Measurements from ENCODE around the gene EFCAB8.

The EFCAB8 gene

DNA sequence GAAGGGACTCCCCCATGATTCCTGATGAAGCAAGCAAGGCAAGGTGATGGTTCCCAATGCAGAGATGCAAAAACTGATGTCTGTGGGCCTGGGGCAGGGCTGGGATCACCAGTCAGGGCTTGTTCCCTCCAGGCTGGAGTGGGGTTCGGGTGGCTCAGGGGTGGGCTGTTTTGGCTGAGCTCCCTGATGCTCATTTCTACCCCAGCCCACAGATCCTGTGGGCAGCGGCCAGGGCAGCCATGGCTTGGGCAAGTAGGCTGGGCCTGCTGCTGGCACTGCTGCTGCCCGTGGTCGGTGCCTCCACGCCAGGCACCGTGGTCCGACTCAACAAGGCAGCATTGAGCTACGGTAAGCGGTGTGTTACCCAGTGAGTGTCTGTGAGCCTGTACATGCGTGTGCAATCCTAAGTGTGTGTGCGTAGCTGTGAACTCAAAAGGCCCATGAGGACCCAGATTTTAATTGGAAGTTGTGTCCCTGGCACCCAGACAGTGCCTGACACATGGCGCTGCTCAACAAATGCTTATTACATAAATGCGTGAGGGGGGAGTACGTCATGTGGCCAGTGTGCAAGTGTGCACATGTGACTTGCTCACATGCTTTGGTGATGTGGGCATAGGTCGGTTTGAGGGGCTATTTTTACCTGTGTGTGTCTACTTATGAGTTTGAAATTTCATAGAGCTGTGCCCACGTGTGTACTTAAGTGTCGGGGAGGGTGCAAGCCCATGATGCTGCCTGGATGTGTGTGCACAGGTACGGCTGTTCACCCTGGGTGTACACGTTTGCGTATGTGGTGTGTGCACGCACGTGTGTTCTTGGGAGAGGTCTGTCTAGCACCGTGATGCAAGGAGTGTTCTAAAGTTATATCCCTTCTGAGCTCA is 149.9 kb downstream of the EFCAB8 start:
- no peaks in the 10 kb centered on the region for H3K36me3 Mint-ChIP-seq (ENCODE audit: low read depth)
- TF ChIP-seq, protein P1, sequence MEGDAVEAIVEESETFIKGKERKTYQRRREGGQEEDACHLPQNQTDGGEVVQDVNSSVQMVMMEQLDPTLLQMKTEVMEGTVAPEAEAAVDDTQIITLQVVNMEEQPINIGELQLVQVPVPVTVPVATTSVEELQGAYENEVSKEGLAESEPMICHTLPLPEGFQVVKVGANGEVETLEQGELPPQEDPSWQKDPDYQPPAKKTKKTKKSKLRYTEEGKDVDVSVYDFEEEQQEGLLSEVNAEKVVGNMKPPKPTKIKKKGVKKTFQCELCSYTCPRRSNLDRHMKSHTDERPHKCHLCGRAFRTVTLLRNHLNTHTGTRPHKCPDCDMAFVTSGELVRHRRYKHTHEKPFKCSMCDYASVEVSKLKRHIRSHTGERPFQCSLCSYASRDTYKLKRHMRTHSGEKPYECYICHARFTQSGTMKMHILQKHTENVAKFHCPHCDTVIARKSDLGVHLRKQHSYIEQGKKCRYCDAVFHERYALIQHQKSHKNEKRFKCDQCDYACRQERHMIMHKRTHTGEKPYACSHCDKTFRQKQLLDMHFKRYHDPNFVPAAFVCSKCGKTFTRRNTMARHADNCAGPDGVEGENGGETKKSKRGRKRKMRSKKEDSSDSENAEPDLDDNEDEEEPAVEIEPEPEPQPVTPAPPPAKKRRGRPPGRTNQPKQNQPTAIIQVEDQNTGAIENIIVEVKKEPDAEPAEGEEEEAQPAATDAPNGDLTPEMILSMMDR (IDR thresholded peaks at IDR 0.05) = no peak
- peaks cover 20% of the 10 kb centered on the region for H3K27me3 Mint-ChIP-seq (ENCODE audit: low read depth, poor library complexity)
- no peak for DNase-seq
- peaks cover 5% of the 10 kb centered on the region for H3K9me3 Mint-ChIP-seq
- H3K27ac Mint-ChIP-seq = peak overlapping the region; percentile 5
- peaks cover 22% of the 10 kb centered on the region for H3K4me1 Mint-ChIP-seq
- H3K4me3 Mint-ChIP-seq = no peak overlapping the region

DNA sequence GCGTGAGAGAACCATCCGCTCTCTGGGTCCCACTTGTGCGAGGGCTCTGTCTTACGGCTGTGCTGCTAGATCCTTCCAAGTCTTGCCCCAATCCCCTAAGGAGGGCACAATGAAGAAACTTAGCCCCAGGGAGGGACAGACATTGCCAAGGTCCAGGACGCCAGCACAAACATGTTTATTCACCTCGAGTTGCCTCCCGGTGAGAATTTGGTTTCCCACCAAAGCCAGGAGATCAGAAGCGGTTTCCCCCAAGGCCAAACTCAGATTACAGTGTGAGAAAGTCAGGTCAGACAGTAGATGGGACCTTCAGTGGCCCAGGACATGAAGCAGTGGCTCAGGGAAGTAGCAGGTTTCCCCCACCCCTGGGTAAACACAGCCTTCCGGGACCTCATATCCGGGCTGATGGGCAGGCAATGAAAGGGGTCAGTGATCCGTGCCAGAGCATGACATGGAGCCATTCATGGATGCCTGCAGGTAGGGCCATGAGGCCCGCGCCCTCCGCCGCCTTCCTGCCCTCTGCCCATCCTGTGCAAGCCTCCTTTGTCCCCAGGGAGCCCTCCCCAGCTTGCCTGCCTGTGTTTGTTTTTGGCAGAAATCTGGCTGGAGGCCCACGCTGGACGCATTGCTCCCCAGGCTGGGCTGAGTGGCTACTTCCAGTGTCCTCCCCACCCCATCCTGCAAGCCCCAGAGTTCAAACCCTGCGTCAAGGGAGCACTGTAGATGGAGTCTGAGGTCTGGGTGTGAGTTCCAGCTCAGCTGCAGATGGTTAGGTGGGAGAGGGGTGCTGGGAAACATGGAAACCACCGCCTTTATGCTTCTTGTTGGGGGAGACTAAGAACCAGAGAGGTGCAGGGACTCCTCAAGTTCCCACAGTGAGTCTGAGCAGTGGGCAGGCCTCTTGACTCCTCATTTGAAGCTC is 150.8 kb downstream of the EFCAB8 start:
- Mint-ChIP-seq H3K27me3 (ENCODE audit: low read depth, poor library complexity) (peaks cover 20% of the 10 kb centered on the region), H3K36me3 (ENCODE audit: low read depth) (no peaks in the 10 kb centered on the region), H3K9me3 (peaks cover 5% of the 10 kb centered on the region), H3K4me1 (peaks cover 25% of the 10 kb centered on the region), H3K27ac (peak overlapping the region; percentile 5), H3K4me3 (no peak overlapping the region)
- peak; percentile 56 for DNase-seq
- TF ChIP-seq, protein P1 (IDR thresholded peaks at IDR 0.05) = no peak

DNA sequence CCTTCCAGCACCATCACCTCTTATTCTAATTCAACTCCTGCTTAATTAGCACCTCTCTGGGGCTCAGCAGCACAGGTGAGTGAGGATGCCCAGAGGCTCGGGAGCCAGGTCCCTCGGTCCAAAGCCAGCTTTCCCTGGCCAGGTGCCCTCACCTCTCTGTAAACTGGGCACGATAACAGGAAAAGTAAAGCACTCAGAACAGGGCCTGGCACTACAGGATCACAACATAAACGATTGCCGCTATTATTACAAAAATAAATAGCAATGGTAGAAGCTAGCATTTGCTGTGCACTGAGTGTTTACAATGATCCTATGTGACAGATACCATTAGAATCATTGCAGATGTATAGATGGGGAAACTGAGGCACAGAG is 151.4 kb downstream of the EFCAB8 start:
- H3K4me1 Mint-ChIP-seq = peaks cover 32% of the 10 kb centered on the region
- H3K4me3 Mint-ChIP-seq = no peak overlapping the region
- TF ChIP-seq, protein P1 (IDR thresholded peaks at IDR 0.05) = no peak
- H3K9me3 Mint-ChIP-seq = peaks cover 4% of the 10 kb centered on the region
- no peaks in the 10 kb centered on the region for H3K36me3 Mint-ChIP-seq (ENCODE audit: low read depth)
- no peak overlapping the region for H3K27ac Mint-ChIP-seq
- peaks cover 23% of the 10 kb centered on the region for H3K27me3 Mint-ChIP-seq (ENCODE audit: low read depth, poor library complexity)
- DNase-seq = no peak

DNA sequence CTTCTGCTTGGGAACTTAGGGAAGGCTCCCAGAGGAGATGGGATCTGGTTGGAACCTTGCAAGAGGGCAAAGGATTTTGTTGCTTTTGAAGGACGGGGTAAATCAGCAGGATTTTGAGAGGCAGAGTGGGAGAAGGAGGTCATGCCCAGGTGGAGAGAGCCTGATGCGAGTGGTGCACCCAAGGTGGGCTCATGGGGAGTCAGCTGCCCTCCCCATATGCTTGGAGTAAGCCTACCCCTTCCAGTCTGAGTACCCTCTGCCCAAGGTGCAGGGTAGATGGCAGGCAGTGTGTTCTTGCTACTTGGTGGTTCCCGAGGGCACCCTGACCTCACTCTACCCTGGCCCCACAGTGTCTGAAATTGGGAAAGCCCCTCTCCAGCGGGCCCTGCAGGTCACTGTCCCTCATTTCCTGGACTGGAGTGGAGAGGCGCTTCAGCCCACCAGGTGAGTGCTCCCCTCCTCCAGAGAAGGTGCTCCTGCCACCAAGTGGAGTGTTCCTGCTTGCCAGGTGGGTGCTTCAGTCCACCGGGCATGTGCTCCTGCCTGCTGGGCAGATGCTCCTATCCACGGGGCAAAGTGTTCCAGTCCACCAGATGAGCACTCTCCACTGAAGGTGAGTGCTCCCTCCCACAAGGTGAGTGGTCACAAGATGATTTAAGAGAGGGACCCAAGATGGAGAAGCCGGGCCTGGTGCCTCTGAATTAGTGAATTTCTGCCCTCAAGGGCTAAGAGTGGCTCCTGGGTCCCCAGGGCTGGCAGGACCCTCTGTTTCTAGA is 152.1 kb downstream of the EFCAB8 start:
- no peak overlapping the region for H3K4me3 Mint-ChIP-seq
- H3K36me3 Mint-ChIP-seq (ENCODE audit: low read depth) = no peaks in the 10 kb centered on the region
- no peak overlapping the region for H3K27ac Mint-ChIP-seq
- peaks cover 38% of the 10 kb centered on the region for H3K4me1 Mint-ChIP-seq
- peaks cover 28% of the 10 kb centered on the region for H3K27me3 Mint-ChIP-seq (ENCODE audit: low read depth, poor library complexity)
- TF ChIP-seq, protein P1 (IDR thresholded peaks at IDR 0.05) = no peak
- no peaks in the 10 kb centered on the region for H3K9me3 Mint-ChIP-seq
- no peak for DNase-seq

Measured in nephron progenitor cell (in vitro differentiated cells).